ENCODE measurements around the gene THBD.

Gene THBD, protein sequence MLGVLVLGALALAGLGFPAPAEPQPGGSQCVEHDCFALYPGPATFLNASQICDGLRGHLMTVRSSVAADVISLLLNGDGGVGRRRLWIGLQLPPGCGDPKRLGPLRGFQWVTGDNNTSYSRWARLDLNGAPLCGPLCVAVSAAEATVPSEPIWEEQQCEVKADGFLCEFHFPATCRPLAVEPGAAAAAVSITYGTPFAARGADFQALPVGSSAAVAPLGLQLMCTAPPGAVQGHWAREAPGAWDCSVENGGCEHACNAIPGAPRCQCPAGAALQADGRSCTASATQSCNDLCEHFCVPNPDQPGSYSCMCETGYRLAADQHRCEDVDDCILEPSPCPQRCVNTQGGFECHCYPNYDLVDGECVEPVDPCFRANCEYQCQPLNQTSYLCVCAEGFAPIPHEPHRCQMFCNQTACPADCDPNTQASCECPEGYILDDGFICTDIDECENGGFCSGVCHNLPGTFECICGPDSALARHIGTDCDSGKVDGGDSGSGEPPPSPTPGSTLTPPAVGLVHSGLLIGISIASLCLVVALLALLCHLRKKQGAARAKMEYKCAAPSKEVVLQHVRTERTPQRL

DNA sequence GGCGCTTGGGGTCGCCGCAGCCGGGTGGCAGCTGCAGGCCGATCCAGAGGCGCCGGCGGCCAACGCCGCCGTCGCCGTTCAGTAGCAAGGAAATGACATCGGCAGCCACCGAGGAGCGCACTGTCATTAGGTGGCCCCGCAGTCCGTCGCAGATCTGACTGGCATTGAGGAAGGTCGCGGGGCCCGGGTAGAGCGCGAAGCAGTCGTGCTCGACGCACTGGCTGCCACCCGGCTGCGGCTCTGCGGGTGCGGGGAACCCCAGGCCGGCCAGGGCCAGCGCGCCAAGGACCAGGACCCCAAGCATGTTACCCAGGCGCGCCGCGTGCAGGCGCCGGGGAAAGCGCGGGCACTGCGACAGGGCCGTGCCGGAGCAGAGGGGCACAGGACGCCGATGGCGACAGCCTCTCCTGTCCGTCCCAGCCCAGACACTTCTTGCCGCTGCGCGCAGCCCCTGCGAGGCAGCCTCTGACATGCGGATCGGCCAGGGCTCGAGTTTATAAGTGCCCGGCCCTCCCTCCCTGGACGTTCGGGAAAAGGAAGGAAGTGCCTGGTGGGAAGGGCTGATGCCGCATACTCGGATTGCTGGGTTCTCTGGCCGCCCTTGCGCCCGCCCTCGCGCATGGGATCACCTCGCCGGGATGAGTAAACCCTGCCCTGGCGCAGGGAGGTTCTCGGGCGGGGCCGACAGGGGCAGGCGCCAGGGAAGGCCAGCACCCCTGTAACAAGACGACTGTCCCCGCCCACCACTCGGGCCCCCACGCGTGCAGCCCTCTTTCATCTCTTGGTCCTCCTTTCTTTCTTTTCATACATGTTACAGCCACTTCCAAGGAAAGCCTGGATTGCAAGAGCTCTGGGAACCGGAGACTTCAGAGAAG is at the start of gene THBD:
TSS of gene THBD (minus strand) at position 472 of the 875 bp plus-strand sequence. CDS start at position 304, 168 bp downstream.
- DNase-seq (ENCODE audit: low read depth in 2 of 2) = no peak

DNA sequence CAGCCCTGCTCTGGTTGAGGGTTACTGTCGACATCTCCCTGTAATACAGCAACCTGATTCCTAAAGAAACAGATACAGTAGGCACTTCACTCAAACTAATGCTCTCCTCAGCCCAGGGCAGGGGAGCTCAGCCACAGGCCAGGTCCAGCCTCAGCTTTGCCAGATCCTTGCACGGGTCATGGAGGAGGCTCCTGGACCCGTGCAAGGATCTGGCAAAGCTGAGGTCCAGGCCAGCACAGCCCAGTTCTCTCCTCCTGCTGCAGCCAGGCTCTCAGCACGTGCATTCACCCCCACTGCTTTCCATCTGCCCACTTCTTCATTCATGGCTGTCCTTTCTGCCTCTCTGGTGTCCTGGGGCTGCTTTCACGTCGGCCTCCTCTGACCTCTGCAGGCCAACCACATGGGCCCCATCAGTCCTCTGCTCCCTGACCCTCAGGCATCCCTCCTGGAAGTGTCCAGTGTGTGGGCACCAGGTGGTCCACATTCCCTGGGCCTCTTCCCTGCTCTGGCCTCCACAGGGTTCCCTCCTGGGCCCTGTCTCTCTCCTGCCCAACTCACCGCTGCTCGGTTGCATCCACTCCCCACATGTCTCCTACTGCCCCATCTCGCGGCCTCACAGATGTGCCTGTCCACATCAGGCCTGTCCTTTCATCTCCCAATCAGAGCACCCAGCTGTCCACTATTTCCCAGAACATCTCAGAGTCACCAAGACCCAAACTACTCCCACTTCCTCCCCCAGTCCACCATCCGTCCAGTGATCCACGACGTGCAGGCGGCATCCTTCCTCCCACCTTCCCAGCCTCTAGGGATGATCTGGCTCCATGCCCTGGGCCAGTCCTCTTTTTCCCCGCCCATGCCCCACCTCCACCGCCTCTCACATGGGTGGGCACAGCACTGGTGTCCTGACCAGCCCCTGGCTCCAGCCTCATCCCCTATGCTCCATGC is 48.4 kb upstream of the THBD start:
- DNase-seq (ENCODE audit: low read depth in 2 of 2) = no peak

DNA sequence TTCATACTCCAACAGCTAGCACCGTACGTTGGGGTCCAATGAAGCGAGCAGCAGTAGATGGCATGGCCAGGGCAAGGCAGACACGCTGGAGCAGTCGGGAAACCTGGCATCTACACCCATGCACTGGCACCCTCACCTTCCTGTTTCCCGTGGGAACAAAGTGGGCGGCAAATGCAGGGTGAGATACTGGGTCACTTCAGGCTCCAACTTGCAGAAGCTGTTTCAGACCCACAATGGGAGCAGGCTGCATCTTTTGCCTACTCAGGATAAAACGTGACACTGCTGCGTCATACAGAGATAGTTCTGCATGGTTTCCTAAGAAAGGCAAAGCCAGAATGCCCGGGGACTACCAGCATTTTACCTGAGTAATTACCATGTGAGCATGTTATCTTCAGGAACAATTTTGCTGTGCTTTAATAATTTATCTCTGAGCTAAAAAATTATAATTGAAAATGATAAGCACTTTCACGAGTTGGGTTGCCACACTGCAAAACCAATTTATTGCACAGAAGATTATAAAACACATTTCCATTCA is 47.6 kb upstream of the THBD start:
- DNase-seq (ENCODE audit: low read depth in 2 of 2) = no peak

DNA sequence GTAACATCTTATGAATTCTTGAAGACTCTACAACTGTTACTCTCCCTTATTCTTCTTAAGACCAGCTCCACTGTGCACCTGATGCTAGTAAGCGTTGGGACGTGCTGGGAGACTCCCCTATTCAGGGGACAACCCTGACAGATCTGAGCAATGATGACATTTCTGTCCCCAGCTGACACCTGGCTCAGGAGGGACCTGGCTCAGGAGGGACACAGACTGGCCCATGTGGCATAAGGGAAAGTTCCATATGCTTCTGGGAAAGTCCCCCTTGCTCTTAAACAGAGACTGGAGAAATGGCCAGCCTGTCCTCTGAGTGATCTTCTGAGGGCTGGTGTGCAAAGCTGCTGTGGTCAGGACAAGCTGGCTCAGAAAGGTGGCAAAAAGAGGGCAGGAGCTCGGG is 46.6 kb upstream of the THBD start:
- DNase-seq (ENCODE audit: low read depth in 2 of 2) = no peak

DNA sequence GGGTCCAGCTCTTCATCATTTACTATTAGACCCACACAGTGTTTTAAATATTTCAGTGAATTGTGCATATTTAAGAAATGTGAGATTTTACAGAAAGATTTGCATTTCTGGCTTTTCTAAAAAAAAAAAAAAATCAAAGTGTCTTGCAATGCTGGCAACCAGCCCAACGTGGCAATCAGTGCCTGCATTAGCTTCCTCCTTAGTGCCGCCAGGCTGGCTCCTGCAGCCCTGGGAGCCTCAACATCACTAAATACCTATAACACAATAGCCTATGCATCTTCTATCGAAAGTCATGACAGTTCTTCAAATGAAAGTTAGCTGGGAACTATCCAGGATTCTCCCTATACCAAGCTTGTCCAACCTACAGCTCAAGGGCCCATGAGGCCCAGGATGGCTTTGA is 46.0 kb upstream of the THBD start:
- no peak for DNase-seq (ENCODE audit: low read depth in 2 of 2)

- no peak for DNase-seq (ENCODE audit: low read depth in 2 of 2)
Observed at GRCh38 chr20:23094927-23095326, 45.5 kb upstream of the THBD start.

- no peak for DNase-seq (ENCODE audit: low read depth in 2 of 2)
Observed at GRCh38 chr20:23094213-23094896, 44.9 kb upstream of the THBD start.

- no peak for DNase-seq (ENCODE audit: low read depth in 2 of 2)
Observed at GRCh38 chr20:23093613-23094012, 44.1 kb upstream of the THBD start.

GRCh38 chr20:23092861-23093495 is 43.5 kb upstream of the THBD start:
- no peak for DNase-seq (ENCODE audit: low read depth in 2 of 2)

- no peak for DNase-seq (ENCODE audit: low read depth in 2 of 2)
Observed at GRCh38 chr20:23092384-23092756, 42.9 kb upstream of the THBD start.

DNA sequence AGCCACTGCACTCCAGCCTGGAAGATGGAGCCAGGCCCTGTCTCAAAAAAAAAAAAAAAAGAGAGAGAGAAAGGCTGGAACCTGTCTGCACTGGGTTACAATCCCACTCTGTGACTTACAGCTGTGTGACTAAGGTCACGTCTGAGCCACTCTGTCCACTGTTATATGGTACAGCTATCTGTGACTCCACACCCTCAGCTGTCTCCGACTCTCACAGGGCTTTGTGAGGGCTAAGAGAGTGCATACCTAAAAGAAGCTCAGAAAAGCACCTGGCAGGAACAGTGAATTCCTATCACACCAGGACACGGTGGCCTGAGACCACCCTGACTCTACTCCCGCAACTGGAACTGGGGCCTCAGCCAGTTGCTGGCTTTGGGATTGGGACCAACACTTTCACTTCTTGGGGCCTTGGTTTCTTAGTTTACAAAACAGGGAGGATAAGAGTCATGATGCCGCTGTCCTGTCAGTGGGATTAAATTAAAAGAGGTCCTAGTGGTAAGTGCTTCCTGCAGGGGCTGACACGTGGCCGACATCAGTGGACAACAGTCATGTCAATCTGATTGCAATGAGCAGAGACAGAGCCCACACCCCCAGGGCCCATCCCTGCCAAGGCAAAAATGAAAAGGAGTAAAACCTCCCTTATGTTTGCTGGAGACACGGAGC is 42.4 kb upstream of the THBD start:
- no peak for DNase-seq (ENCODE audit: low read depth in 2 of 2)

DNA sequence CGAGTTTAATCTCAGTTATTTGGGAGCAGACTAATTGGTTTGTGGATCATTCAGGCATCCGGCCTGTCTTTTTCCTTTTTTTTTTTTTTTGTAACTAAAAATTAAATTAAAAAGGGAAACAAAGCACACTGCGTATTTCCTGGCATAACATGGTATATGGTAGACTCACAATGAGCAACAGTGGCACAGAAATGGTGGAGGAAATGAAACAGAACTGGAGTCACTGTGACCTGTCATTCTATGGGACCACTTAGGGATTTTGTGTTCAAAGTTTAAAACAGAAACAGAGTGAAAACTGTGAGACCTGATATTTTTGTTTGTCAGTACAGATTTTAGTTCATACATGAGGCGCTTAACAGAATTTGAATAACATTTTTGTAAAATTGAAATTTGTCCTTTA is 41.4 kb upstream of the THBD start:
- DNase-seq (ENCODE audit: low read depth in 2 of 2) = no peak

DNA sequence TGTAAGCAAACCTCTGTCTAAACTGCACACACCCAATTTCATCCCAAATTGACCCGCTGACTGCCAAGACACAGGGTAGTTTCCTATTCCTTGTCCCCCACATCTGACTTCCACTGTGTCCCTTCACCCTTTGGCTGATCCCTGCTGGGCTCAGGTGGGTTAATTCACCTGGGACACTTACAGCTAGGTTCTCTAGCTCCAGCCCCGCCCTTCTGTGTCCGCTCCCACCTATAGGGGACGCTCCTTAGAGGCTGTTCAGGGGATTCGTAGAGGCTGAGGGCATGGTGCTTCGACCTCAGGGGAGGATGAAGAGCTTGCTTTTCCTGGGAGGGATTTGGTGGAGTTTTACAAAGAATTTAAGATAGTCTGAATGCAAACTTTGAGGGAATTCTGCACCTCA is 40.7 kb upstream of the THBD start:
- DNase-seq (ENCODE audit: low read depth in 2 of 2) = no peak

GRCh38 chr20:23088866-23089265 is 39.4 kb upstream of the THBD start:
- DNase-seq (ENCODE audit: low read depth in 2 of 2) = no peak

DNA sequence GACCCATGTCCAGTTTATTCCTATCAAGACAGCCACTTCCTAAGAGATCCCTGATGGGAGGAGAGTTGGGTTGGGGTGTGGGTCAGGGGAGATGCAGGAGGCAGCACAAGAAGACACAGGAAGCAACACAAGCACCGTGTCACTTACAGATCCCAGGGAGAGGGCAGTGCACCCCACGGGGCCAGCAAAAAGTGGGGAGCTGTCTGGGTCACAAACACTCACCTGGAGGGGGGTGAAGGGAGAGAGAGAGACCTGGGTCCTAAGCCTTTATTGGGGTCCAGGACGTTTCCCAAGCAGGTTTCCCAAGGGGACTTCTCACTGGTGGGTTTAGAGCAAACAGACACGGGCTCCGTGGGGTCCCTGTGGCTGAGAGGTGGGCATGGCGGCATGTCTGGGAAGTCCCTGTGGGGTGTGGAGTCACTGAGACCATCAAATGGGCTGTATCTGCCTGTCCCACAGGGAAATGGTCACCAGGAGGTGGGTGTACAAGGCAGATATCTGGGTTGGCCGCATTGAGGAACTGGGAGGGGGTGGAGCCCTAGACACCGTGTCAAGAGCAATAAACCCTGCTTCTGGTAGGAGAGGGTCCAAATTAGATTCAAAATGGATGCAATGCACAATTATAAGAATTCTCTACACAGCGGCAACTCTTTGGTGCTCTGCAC is 38.2 kb upstream of the THBD start:
- no peak for DNase-seq (ENCODE audit: low read depth in 2 of 2)

- DNase-seq (ENCODE audit: low read depth in 2 of 2) = no peak
Observed at GRCh38 chr20:23086931-23087411, 37.5 kb upstream of the THBD start.

- DNase-seq (ENCODE audit: low read depth in 2 of 2) = peak in 1 of 2 donors; percentile 5
Observed at GRCh38 chr20:23086056-23086566, 36.6 kb upstream of the THBD start, which contains the start of gene CD93. Gene CD93 (minus strand): TSS chr20:23086324. CDS start chr20:23086192, 132 bp downstream.

DNA sequence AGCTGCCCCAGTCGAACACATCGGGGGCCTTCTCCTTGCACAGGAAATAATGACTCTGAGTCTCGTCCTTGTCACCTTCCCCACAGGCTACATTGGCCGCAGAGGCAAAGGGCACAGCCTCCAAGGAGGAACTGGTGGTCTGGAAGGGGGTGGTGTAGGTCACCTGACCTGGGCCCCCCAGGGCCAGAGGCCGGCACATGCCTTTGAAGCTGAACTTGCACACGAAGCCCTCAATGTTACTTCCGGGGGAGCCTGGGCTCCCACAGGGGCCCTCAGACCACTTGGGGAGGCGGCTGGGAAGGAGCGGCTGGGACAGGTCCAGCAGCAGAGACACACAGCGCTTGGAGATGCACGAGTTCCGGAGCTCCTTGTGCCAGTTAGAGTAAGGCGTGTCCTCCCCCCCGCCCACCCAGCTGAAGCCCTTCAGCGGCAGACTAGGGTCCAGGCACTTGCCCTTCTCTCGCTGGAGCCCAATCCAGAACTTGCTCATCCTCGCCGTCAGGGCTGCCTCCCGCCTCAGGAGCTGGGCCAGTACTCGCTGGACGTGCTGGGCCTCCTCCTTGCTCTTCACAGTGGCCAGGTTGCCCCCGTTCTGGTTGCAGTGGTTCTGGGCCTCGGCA is 36.1 kb upstream of the THBD start:
- no peak for DNase-seq (ENCODE audit: low read depth in 2 of 2)
